GM12878 (cell line): ENCODE measurements around the gene CMSS1. TPM values are rescaled to one million over a fixed set of nuclear protein-coding genes. Genes with fewer than 3 reads are reported as not detected.

Experiments used
- ATAC-seq: fragments of 200-7000 bp; cut with Tn5 transposase; 3 replicates; pipeline ENCODE4 v1.9.1; 2020; ENCODE audit warnings: mild to moderate bottlenecking, moderate library complexity
- BruUV-seq: library from RNA; stranded (reverse); fragments of 400-500 nt; replicated peaks from 2 replicates; lab custom pipeline; 2021; lab: Mats Ljungman, UMichigan
- CTCF ChIA-PET: fragments of 300-600 bp; sonication (Branson Sonifier 250); formaldehyde crosslinking; extraction: SDS; loops from one replicate; lab custom pipeline; 2021; ENCODE audit warnings: inconsistent platforms; lab: Yijun Ruan, JAX
- POLR2A ChIA-PET: fragments of 350-600 bp; formaldehyde crosslinking; extraction: SDS; loops from one replicate; lab custom pipeline; 2021; ENCODE audit warnings: inconsistent platforms; lab: Charles Lee
- RAD21 ChIA-PET: fragments of 300-600 bp; sonication (Branson Sonifier 250); formaldehyde crosslinking; loops from one replicate; lab custom pipeline; 2023; ENCODE audit warnings: antibody characterized with exemption; ENCODE audit not compliant: unreplicated experiment; lab: Charles Lee
- SMC1A ChIA-PET: fragments of 300-600 bp; sonication (Branson Sonifier 250); formaldehyde crosslinking; loops from one replicate; lab custom pipeline; 2023; ENCODE audit not compliant: unreplicated experiment, uncharacterized antibody; lab: Charles Lee
- DNase-seq: peaks from one replicate; pipeline ENCODE4 v3.0.0-alpha.2; 2011; ENCODE audit warnings: low read depth, low spot score
- FAIRE-seq: peaks from 3 replicates; lab custom pipeline; 2011; peaks lifted over from hg19 to GRCh38; lab: Jason Lieb, UNC
- H2AFZ ChIP-seq: 2 replicates; pipeline ENCODE4 v1.6.0; 2011; ENCODE audit warnings: low read depth, low read length, control low read depth; ENCODE audit not compliant: control insufficient read depth
- H3K27ac ChIP-seq: 2 replicates; pipeline ENCODE4 v1.5.1; 2011; ENCODE audit warnings: control low read depth; ENCODE audit not compliant: control insufficient read depth, insufficient read depth
- H3K27me3 ChIP-seq, 2 experiments: replicated peaks in 1 of 2; 2 replicates each; pipeline versions ENCODE4 v1.6.0 to v1.6.1; 2011; ENCODE audit warnings: low read length in 1 of 2; ENCODE audit not compliant: control insufficient read depth in 2 of 2, insufficient read depth in 2 of 2
- H3K36me3 ChIP-seq, 2 experiments: 2 replicates each; pipeline ENCODE4 v1.5.1; 2011; ENCODE audit warnings: low read length in 1 of 2; ENCODE audit not compliant: control insufficient read depth in 2 of 2, insufficient read depth in 2 of 2
- H3K4me1 ChIP-seq: 2 replicates; pipeline ENCODE4 v1.6.1; 2011; ENCODE audit warnings: mild to moderate bottlenecking, low read length, moderate library complexity, mixed read lengths; ENCODE audit not compliant: control insufficient read depth, insufficient read depth
- H3K4me2 ChIP-seq: 2 replicates; pipeline ENCODE4 v1.6.0; 2011; ENCODE audit warnings: control low read depth; ENCODE audit not compliant: control insufficient read depth, insufficient read depth
- H3K4me3 ChIP-seq: fragments of 200-600 bp; sonication (generic); 2 replicates; pipeline ENCODE4 v1.5.1; 2016
- H3K79me2 ChIP-seq: 2 replicates; pipeline ENCODE4 v1.6.0; 2011; ENCODE audit warnings: low read length; ENCODE audit not compliant: control insufficient read depth, insufficient read depth
- H3K9ac ChIP-seq: 2 replicates; pipeline ENCODE4 v1.8.0; 2011; ENCODE audit warnings: low read length, control low read depth, mixed read lengths; ENCODE audit not compliant: control insufficient read depth, insufficient read depth
- H3K9me3 ChIP-seq: replicated peaks from 3 replicates; pipeline ENCODE4 v1.5.1; 2011; ENCODE audit warnings: mild to moderate bottlenecking, low read length; ENCODE audit not compliant: control insufficient read depth, insufficient read depth
- H4K20me1 ChIP-seq: 2 replicates; pipeline ENCODE4 v1.6.0; 2011; ENCODE audit not compliant: control insufficient read depth, insufficient read depth
- ATF7 ChIP-seq: fragments of 450-650 bp; IDR thresholded peaks from 2 replicates; pipeline ENCODE4 v1.6.1; 2016; ENCODE audit warnings: low read depth, mild to moderate bottlenecking
- BCL11A ChIP-seq: IDR thresholded peaks from 2 replicates; pipeline ENCODE4 v1.6.1; 2011; ENCODE audit warnings: low read depth, low read length
- CREM ChIP-seq: IDR thresholded peaks from 2 replicates; pipeline ENCODE4 v1.6.1; 2014; ENCODE audit warnings: antibody characterized with exemption, low read depth
- EED ChIP-seq: sonication (generic); IDR thresholded peaks from 2 replicates; pipeline ENCODE4 v1.6.1; 2016; ENCODE audit warnings: antibody characterized with exemption, low read depth
- GATAD2B ChIP-seq: fragments of 450-650 bp; conservative IDR thresholded peaks from 2 replicates; pipeline ENCODE4 v1.6.1; 2017; ENCODE audit warnings: low read depth, mild to moderate bottlenecking, moderate library complexity
- IRF4 ChIP-seq: IDR thresholded peaks from 2 replicates; pipeline ENCODE4 v1.6.1; 2011; ENCODE audit warnings: low read depth, low read length
- MTA2 ChIP-seq: fragments of 450-650 bp; IDR thresholded peaks from 2 replicates; pipeline ENCODE4 v1.6.1; 2016; ENCODE audit warnings: low read depth, mild to moderate bottlenecking, moderate library complexity
- MYC ChIP-seq: IDR thresholded peaks from 2 replicates; pipeline ENCODE4 v1.6.1; 2011; ENCODE audit warnings: mild to moderate bottlenecking, low read length, moderate library complexity, inconsistent platforms; ENCODE audit not compliant: insufficient read depth, insufficient replicate concordance, insufficient read length, severe bottlenecking
- SMARCA5 ChIP-seq: fragments of 450-650 bp; IDR thresholded peaks from 2 replicates; pipeline ENCODE4 v1.6.1; 2017; ENCODE audit warnings: mild to moderate bottlenecking
- SREBF2 ChIP-seq: IDR thresholded peaks from 2 replicates; pipeline ENCODE4 v1.6.1; 2012; ENCODE audit warnings: mild to moderate bottlenecking, low read length
- TCF3 ChIP-seq: IDR thresholded peaks from 2 replicates; pipeline ENCODE4 v1.6.1; 2012; ENCODE audit warnings: low read depth, mild to moderate bottlenecking, low read length, borderline replicate concordance; ENCODE audit not compliant: insufficient read depth
- WGBS: methylation state at CpG from one replicate; pipeline ENCODE4 v1.1.6; 2016; ENCODE audit warnings: low lambda C conversion rate; ENCODE audit not compliant: insufficient replicate concordance, insufficient coverage; ENCODE audit errors: missing lambda C conversion rate; 5-methylcytosine and 5-hydroxymethylcytosine counted together
- in situ Hi-C: fragments of 300-500 bp; cut with MboI; formaldehyde crosslinking; loops from 9 replicates; pipeline ENCODE4 v1.14.3; 2018; ENCODE audit warnings: mixed read lengths
- intact Hi-C: fragments of 100-400 bp; cut with micrococcal nuclease; formaldehyde crosslinking; loops from one replicate; pipeline ENCODE4 v1.14.2; 2022; ENCODE audit not compliant: unreplicated experiment
- polyA plus RNA-seq, 11 experiments: library from polyadenylated mRNA; depleted of rRNA in 4 of 11; unstranded in 6 of 11; stranded (reverse) in 5 of 11; fragments of >200 nt; fragmentation: Nextera tagmentation in 4 of 11; fragmentation: Illumina TruSeq in 1 of 11; extraction: Ambion mirVana in 4 of 11; extraction: Trizol in 1 of 11; gene quantifications; 1 replicate in 1 of 11; 2 replicates in 10 of 11; pipeline versions ENCODE4 v1.2.1 to v1.2.3, GENCODE V29; 2011 to 2016; ENCODE audit warnings: inconsistent platforms in 2 of 11, missing spikeins in 2 of 11, low read depth in 1 of 11
- total RNA-seq, 4 experiments: library from RNA; depleted of rRNA in 3 of 4; stranded (reverse); fragments of >200 nt in 3 of 4; fragmentation: Illumina TruSeq in 1 of 4; extraction: Trizol in 1 of 4; gene quantifications; 2 replicates each; pipeline versions ENCODE4 v1.2.1 to v1.2.3, GENCODE V29; 2013 to 2021
- TF ChIP-seq, protein P1 (sequence below): IDR thresholded peaks from 2 replicates; pipeline ENCODE4 v1.6.1; 2011; ENCODE audit warnings: mild to moderate bottlenecking, low read depth, low read length, moderate library complexity; ENCODE audit not compliant: insufficient replicate concordance
- TF ChIP-seq, protein P2 (sequence below): IDR thresholded peaks from 2 replicates; pipeline ENCODE4 v1.6.1; 2012; ENCODE audit warnings: low read length, inconsistent platforms

The CMSS1 gene
- total and polyA plus RNA-seq, 10 of the 15 experiments (the other 5 are each of a cell fraction or from before 2014, with no cell fraction given): 31.0 to 118 (median 70.1) TPM

DNA sequence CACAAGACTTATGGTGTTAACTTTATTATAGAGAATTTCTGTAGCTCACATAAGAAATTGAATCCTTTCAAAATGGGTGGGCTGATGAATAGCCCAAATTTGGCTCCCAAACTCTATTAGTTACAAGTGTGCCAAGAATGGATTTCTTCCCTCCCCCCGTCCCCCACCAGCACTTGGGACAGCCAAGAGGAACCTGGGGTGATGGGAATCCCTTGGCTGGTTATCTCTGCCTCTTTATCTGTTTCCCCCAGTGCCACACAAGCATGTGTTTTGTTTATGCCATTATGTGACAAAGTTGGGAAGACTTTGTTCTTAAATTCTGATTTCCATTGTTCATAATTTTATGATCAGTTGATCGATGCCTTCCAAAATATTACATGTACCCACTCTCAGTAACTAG is 28.3 kb downstream of the CMSS1 start:
- ATAC-seq (no peak), DNase-seq (no peak), FAIRE-seq (no peak)
- ChIA-PET RAD21 (interaction anchor here (1.1 to 1.6 kb wide), 4 partner anchors 92 to 430 kb away, joined by 3 to 6 read pairs (median 4); no protein-coding TSS in a partner anchor), SMC1A (interaction anchor here (0.6 to 1.8 kb wide), 14 partner anchors 12 to 412 kb away, joined by 3 to 9 read pairs (median 4); no protein-coding TSS in a partner anchor), CTCF (interaction anchor here (0.8 to 2.3 kb wide), 8 partner anchors 9 to 788 kb away, joined by 3 to 15 read pairs (median 4); no protein-coding TSS in a partner anchor), POLR2A (interaction anchor here (1.1 kb wide), 1 partner anchor 22 kb away, joined by 4 read pairs; no protein-coding TSS in a partner anchor)
- Histone ChIP-seq H3K4me3 (no peak overlapping the region), H3K27ac (no peak overlapping the region), H3K9me3 (no peaks in the 10 kb centered on the region; the same call in 2 of the 3 replicates), H3K9ac (no peak overlapping the region), H2AFZ (no peak overlapping the region), H3K79me2 (peaks cover 8% of the 10 kb centered on the region), H3K4me2 (no peak overlapping the region), H3K36me3 (no peaks in the 10 kb centered on the region), H3K4me1 (peaks cover 11% of the 10 kb centered on the region; the same call in 1 of the 2 replicates), H3K27me3 (no peaks in the 10 kb centered on the region), H4K20me1 (no peaks in the 10 kb centered on the region)
- in situ Hi-C loops (no loop called here), intact Hi-C loops (no loop called here)
- WGBS: 95% methylated on average over 2 of the region's 2 CpGs
- no TSS peak for BruUV-seq
- TF ChIP-seq MYC (no peak), TCF3 (no peak), ATF7 (no peak), EED (no peak), IRF4 (no peak), GATAD2B (no peak), SREBF2 (no peak), SMARCA5 (no peak), MTA2 (no peak), BCL11A (no peak), CREM (no peak)
- TF ChIP-seq, protein P1, sequence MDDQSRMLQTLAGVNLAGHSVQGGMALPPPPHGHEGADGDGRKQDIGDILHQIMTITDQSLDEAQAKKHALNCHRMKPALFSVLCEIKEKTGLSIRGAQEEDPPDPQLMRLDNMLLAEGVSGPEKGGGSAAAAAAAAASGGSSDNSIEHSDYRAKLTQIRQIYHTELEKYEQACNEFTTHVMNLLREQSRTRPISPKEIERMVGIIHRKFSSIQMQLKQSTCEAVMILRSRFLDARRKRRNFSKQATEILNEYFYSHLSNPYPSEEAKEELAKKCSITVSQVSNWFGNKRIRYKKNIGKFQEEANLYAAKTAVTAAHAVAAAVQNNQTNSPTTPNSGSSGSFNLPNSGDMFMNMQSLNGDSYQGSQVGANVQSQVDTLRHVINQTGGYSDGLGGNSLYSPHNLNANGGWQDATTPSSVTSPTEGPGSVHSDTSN: no peak
- TF ChIP-seq, protein P2, sequence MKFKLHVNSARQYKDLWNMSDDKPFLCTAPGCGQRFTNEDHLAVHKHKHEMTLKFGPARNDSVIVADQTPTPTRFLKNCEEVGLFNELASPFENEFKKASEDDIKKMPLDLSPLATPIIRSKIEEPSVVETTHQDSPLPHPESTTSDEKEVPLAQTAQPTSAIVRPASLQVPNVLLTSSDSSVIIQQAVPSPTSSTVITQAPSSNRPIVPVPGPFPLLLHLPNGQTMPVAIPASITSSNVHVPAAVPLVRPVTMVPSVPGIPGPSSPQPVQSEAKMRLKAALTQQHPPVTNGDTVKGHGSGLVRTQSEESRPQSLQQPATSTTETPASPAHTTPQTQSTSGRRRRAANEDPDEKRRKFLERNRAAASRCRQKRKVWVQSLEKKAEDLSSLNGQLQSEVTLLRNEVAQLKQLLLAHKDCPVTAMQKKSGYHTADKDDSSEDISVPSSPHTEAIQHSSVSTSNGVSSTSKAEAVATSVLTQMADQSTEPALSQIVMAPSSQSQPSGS: no peak
